ENCODE data around the gene MAZ. TPM values are rescaled to one million over a fixed set of nuclear protein-coding genes. Genes with fewer than 3 reads are reported as not detected.

Gene MAZ
- total and polyA plus RNA-seq, 2 of the 8 experiments (the other 6 are each of a cell fraction or from before 2014, with no cell fraction given): 219 to 380 TPM

- Histone ChIP-seq H3K4me2 (ENCODE audit: insufficient read depth in 1 of 2, low read depth in 2 of 2, low read length in 2 of 2) (no peak overlapping the region), H4K8ac (ENCODE audit: extremely low read depth, insufficient read depth, low read length) (no peak overlapping the region), H3K23me2 (ENCODE audit: low read depth, low read length) (no peaks in the 10 kb centered on the region), H3K4ac (replicated peaks; ENCODE audit: insufficient read length, low read depth, low read length) (no peak overlapping the region), H2BK12ac (ENCODE audit: low read depth, low read length) (no peak overlapping the region), H2BK15ac (ENCODE audit: low read length) (no peak overlapping the region), H4K91ac (replicated peaks; ENCODE audit: insufficient read length, low read length) (no peak overlapping the region), H3K4me3 (ENCODE audit: extremely low read depth in 1 of 4, insufficient read depth in 2 of 4, low read depth in 3 of 4, low read length in 4 of 4) (no peak overlapping the region), H2BK120ac (replicated peaks; ENCODE audit: low read depth, low read length) (no peak overlapping the region), H4K20me1 (replicated peaks in 1 of 2; ENCODE audit: control insufficient read depth in 1 of 2, insufficient read depth in 2 of 2, low read length in 2 of 2) (no peaks in the 10 kb centered on the region), H3K56ac (replicated peaks; ENCODE audit: insufficient read length, low read depth, low read length) (no peak overlapping the region), H3K9ac (replicated peaks in 1 of 4; ENCODE audit: extremely low read depth in 1 of 4, low read depth in 3 of 4, low read length in 3 of 4) (no peak overlapping the region), H3K18ac (ENCODE audit: extremely low read depth, low read length) (no peak overlapping the region), H3K9me3 (ENCODE audit: insufficient read depth in 2 of 2, low read depth in 1 of 2, low read length in 1 of 2) (no peaks in the 10 kb centered on the region), H3K4me1 (replicated peaks in 1 of 4; ENCODE audit: control insufficient read depth in 3 of 4, insufficient read depth in 4 of 4, low read length in 3 of 4) (peaks cover 0 to 2% (median 0%) of the 10 kb centered on the region in 4 experiments; a peak in 1 of 7 replicates), H3K79me2 (ENCODE audit: control insufficient read depth in 1 of 2, insufficient read depth in 2 of 2, low read length in 2 of 2) (no peaks in the 10 kb centered on the region), H3K27ac (ENCODE audit: low read depth, low read length) (no peak overlapping the region), H2AK5ac (ENCODE audit: low read depth, low read length) (no peak overlapping the region), H3K23ac (ENCODE audit: insufficient read length) (no peak overlapping the region), H2AFZ (ENCODE audit: low read length) (no peak overlapping the region), H2BK20ac (ENCODE audit: low read length) (no peak overlapping the region), H2BK5ac (ENCODE audit: low read depth, low read length) (no peak overlapping the region), H3K79me1 (ENCODE audit: low read depth, low read length) (no peaks in the 10 kb centered on the region), H3K14ac (ENCODE audit: insufficient read length) (no peak overlapping the region), H3K27me3 (replicated peaks in 1 of 4; ENCODE audit: control insufficient read depth in 3 of 4, extremely low read depth in 1 of 4, insufficient read depth in 3 of 4, low read length in 3 of 4) (no peaks in the 10 kb centered on the region), H4K5ac (ENCODE audit: insufficient read length, low read depth, low read length) (no peak overlapping the region), H3K36me3 (ENCODE audit: control insufficient read depth in 2 of 4, insufficient read depth in 4 of 4, low read length in 3 of 4) (no peaks in the 10 kb centered on the region)
- ChIA-PET CTCF (ENCODE audit: partially characterized antibody) (interaction anchor here (2.8 kb wide), 1 partner anchor 18 kb away, joined by 9 read pairs; the partner anchor contains the start of gene MVP), POLR2A (ENCODE audit: partially characterized antibody) (interaction anchor here (1.0 to 12.7 kb wide), 3 partner anchors 9 to 16 kb away, joined by 3 to 167 read pairs (median 5); partner anchors contain the start of genes MVP and PAGR1)
- TF ChIP-seq TCF12 (IDR thresholded peaks at IDR 0.05; ENCODE audit: low read depth, low read length): no peak
- DNase-seq (ENCODE audit: low read depth in 1 of 2, low spot score in 2 of 2): no peak
- 89% methylated on average over 5 of the region's 5 CpGs; no CpG with 5 or more reads in 1 of the 2 experiments for WGBS, 2 experiments (ENCODE audit: extremely low coverage in 1 of 2, insufficient coverage in 1 of 2, insufficient read length in 1 of 2, insufficient replicate concordance in 2 of 2, low coverage in 1 of 2, low lambda C conversion rate in 2 of 2, missing lambda C conversion rate in 1 of 2)
- no peak for FAIRE-seq
These were observed 31.5 kb downstream of the MAZ start for GRCh38 chr16:29837841-29838240.

All from H1 (cell line).